Thyroid gland (tissue), 4 donors: Measurements from ENCODE around the gene KANSL2.
"Not testable (repeated sequence)": the region's sequence is repeated elsewhere in the genome, so short reads cannot be mapped to it uniquely, and the experiment has no call there.

ENCODE experiments used
- POLR2A ChIP-seq, 2 donors: fragments of 450-650 bp; IDR thresholded peaks; one replicate each; pipeline ENCODE4 v1.6.1; 2017; ENCODE audit warnings: antibody characterized with exemption in 2 of 2, mild to moderate bottlenecking in 2 of 2, moderate library complexity in 1 of 2
- TF ChIP-seq, protein P1 (sequence below), 6 experiments: fragments of 200-600 bp in 3 of 6; fragments of 450-650 bp in 3 of 6; sonication (generic) in 3 of 6; IDR thresholded peaks; one replicate each; pipeline ENCODE4 v1.5.1; 2016 to 2019; ENCODE audit warnings: antibody characterized with exemption in 6 of 6, mild to moderate bottlenecking in 2 of 6, inconsistent platforms in 1 of 6, moderate library complexity in 1 of 6

DNA sequence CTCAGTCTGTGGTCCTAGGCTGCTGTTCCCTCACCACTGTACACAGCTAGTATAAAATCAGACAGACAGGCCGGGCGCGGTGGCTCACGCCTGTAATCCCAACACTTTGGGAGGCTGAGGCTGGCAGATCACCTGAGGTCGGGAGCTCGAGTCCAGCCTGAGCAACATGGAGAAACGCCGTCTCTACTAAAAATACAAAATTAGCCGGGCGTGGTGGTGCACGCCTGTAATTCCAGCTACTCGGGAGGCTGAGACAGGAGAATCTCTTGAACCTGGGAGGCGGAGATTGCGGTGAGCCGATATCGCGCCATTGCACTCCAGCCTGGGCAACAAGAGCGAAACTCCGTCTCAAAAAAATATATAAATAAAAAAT lies 481 bp upstream of the KANSL2 start:
- TF ChIP-seq POLR2A (IDR thresholded peaks at IDR 0.05): not testable (repeated sequence)
- TF ChIP-seq, protein P1, sequence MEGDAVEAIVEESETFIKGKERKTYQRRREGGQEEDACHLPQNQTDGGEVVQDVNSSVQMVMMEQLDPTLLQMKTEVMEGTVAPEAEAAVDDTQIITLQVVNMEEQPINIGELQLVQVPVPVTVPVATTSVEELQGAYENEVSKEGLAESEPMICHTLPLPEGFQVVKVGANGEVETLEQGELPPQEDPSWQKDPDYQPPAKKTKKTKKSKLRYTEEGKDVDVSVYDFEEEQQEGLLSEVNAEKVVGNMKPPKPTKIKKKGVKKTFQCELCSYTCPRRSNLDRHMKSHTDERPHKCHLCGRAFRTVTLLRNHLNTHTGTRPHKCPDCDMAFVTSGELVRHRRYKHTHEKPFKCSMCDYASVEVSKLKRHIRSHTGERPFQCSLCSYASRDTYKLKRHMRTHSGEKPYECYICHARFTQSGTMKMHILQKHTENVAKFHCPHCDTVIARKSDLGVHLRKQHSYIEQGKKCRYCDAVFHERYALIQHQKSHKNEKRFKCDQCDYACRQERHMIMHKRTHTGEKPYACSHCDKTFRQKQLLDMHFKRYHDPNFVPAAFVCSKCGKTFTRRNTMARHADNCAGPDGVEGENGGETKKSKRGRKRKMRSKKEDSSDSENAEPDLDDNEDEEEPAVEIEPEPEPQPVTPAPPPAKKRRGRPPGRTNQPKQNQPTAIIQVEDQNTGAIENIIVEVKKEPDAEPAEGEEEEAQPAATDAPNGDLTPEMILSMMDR (IDR thresholded peaks at IDR 0.05): not testable (repeated sequence)
